Karpas-422 (cell line): ENCODE results near the gene NPPB. TPM values are rescaled to one million over a fixed set of nuclear protein-coding genes. Genes with fewer than 3 reads are reported as not detected.

Experiments used
- DNase-seq: peaks from one replicate; pipeline ENCODE4 v3.0.0-alpha.2; 2015
- H2AFZ ChIP-seq: fragments of 200-600 bp; sonication (generic); 2 replicates; pipeline ENCODE4 v1.6.1; 2014; ENCODE audit warnings: antibody characterized with exemption, low read length, mixed read lengths
- H3K27ac ChIP-seq: fragments of 200-600 bp; sonication (generic); 2 replicates; pipeline ENCODE4 v1.5.1; 2014; ENCODE audit warnings: mild to moderate bottlenecking, low read length, moderate library complexity
- H3K27me3 ChIP-seq: fragments of 200-600 bp; sonication (generic); 2 replicates; pipeline ENCODE4 v1.6.1; 2014; ENCODE audit warnings: low read length, mixed read lengths
- H3K36me3 ChIP-seq: fragments of 200-600 bp; sonication (generic); 2 replicates; pipeline ENCODE4 v1.6.1; 2014; ENCODE audit warnings: low read length, mixed read lengths; ENCODE audit not compliant: insufficient read depth
- H3K4me1 ChIP-seq: fragments of 200-600 bp; sonication (generic); 2 replicates; pipeline ENCODE4 v1.6.1; 2014; ENCODE audit warnings: mild to moderate bottlenecking, low read length, mixed read lengths
- H3K4me2 ChIP-seq: fragments of 200-600 bp; sonication (generic); 2 replicates; pipeline ENCODE4 v1.6.1; 2014; ENCODE audit warnings: low read length, low read depth, mild to moderate bottlenecking; ENCODE audit not compliant: poor library complexity, severe bottlenecking
- H3K4me3 ChIP-seq: fragments of 200-600 bp; sonication (generic); 2 replicates; pipeline ENCODE4 v1.5.1; 2014; ENCODE audit warnings: mild to moderate bottlenecking, antibody characterized with exemption, low read length, mixed read lengths
- H3K79me2 ChIP-seq: fragments of 200-600 bp; sonication (generic); 2 replicates; pipeline ENCODE4 v1.6.1; 2014; ENCODE audit warnings: mild to moderate bottlenecking, low read length, mixed read lengths
- H3K9ac ChIP-seq: fragments of 200-600 bp; sonication (generic); 2 replicates; pipeline ENCODE4 v1.6.0; 2014; ENCODE audit warnings: low read length
- H3K9me2 ChIP-seq: fragments of 200-600 bp; sonication (generic), shearing (Covaris generic); replicated peaks from 2 replicates; pipeline ENCODE4 v1.6.0; 2014; ENCODE audit warnings: mild to moderate bottlenecking, low read length, moderate library complexity; ENCODE audit not compliant: insufficient read depth
- H3K9me3 ChIP-seq: fragments of 300-700, 200-600 bp; sonication (generic); 2 replicates; pipeline ENCODE4 v1.6.1; 2014; ENCODE audit warnings: low read length, mixed read lengths
- H4K20me1 ChIP-seq: fragments of 200-600 bp; sonication (generic); 2 replicates; pipeline ENCODE4 v1.6.1; 2014; ENCODE audit warnings: mild to moderate bottlenecking, antibody characterized with exemption, low read length, low read depth; ENCODE audit not compliant: insufficient read depth
- total RNA-seq: library from RNA; depleted of rRNA; stranded (reverse); fragments of >200 nt; shearing (Covaris generic); gene quantifications from 2 replicates; pipeline ENCODE4 v1.2.3, GENCODE V29; 2014; ENCODE audit warnings: low replicate concordance

The NPPB gene
- total RNA-seq, 1 experiment from 2014 or later: not detected

GRCh38 chr1:11845641-11846335 lies 13.0 kb downstream of the NPPB start:
- Histone ChIP-seq H3K9ac (no peak overlapping the region), H3K27ac (no peak overlapping the region), H3K9me3 (no peaks in the 10 kb centered on the region), H3K27me3 (no peaks in the 10 kb centered on the region), H4K20me1 (peaks cover 54% of the 10 kb centered on the region), H3K79me2 (no peaks in the 10 kb centered on the region), H3K9me2 (no peaks in the 10 kb centered on the region), H2AFZ (no peak overlapping the region), H3K4me3 (no peak overlapping the region), H3K36me3 (peaks cover 31% of the 10 kb centered on the region), H3K4me2 (no peak overlapping the region), H3K4me1 (peaks cover 30% of the 10 kb centered on the region)
- DNase-seq: peak; percentile 69

- H3K9me2 ChIP-seq: no peaks in the 10 kb centered on the region
- peak overlapping the region; percentile 63 for H3K4me2 ChIP-seq
- H3K79me2 ChIP-seq: no peaks in the 10 kb centered on the region
- no peak overlapping the region for H2AFZ ChIP-seq
- peak overlapping the region; percentile 77 for H3K27ac ChIP-seq
- peaks cover 44% of the 10 kb centered on the region for H3K36me3 ChIP-seq
- peak overlapping the region; percentile 41 for H3K9ac ChIP-seq
- peak overlapping the region; percentile 23; the same call in 1 of the 2 replicates for H3K4me3 ChIP-seq
- H3K27me3 ChIP-seq: no peaks in the 10 kb centered on the region
- peaks cover 36% of the 10 kb centered on the region for H3K4me1 ChIP-seq
- peak; percentile 95 for DNase-seq
- H3K9me3 ChIP-seq: no peaks in the 10 kb centered on the region
- H4K20me1 ChIP-seq: peaks cover 39% of the 10 kb centered on the region
These were observed 16.3 kb downstream of the NPPB start for GRCh38 chr1:11842154-11843041.

GRCh38 chr1:11841245-11842153 lies 17.2 kb downstream of the NPPB start:
- H3K9me3 ChIP-seq: no peaks in the 10 kb centered on the region
- no peaks in the 10 kb centered on the region for H3K79me2 ChIP-seq
- peak overlapping the region; percentile 35 for H3K9ac ChIP-seq
- peak overlapping the region; percentile 63 for H3K4me2 ChIP-seq
- H2AFZ ChIP-seq: no peak overlapping the region
- H3K4me1 ChIP-seq: peaks cover 36% of the 10 kb centered on the region
- H3K9me2 ChIP-seq: no peaks in the 10 kb centered on the region
- H3K27ac ChIP-seq: peak overlapping the region; percentile 77
- H3K36me3 ChIP-seq: peaks cover 44% of the 10 kb centered on the region; the same call in 1 of the 2 replicates
- H3K27me3 ChIP-seq: no peaks in the 10 kb centered on the region
- DNase-seq: peak; percentile 61
- peaks cover 33% of the 10 kb centered on the region for H4K20me1 ChIP-seq
- peak overlapping the region; percentile 23; the same call in 1 of the 2 replicates for H3K4me3 ChIP-seq

- Histone ChIP-seq H3K9me2 (no peaks in the 10 kb centered on the region), H4K20me1 (peaks cover 26% of the 10 kb centered on the region), H3K4me2 (no peak overlapping the region), H3K27me3 (no peaks in the 10 kb centered on the region), H3K79me2 (no peaks in the 10 kb centered on the region), H2AFZ (no peak overlapping the region), H3K27ac (peak overlapping the region; percentile 77; the same call in 1 of the 2 replicates), H3K4me1 (peaks cover 28% of the 10 kb centered on the region), H3K4me3 (no peak overlapping the region), H3K9ac (no peak overlapping the region; the same call in 1 of the 2 replicates), H3K36me3 (peaks cover 38% of the 10 kb centered on the region; the same call in 1 of the 2 replicates), H3K9me3 (no peaks in the 10 kb centered on the region)
- DNase-seq: no peak
These were observed 18.7 kb downstream of the NPPB start for GRCh38 chr1:11839727-11840705.

- no peak overlapping the region for H2AFZ ChIP-seq
- peak; percentile 85 for DNase-seq
- no peak overlapping the region for H3K9ac ChIP-seq
- H3K4me2 ChIP-seq: no peak overlapping the region
- H3K9me2 ChIP-seq: no peaks in the 10 kb centered on the region
- no peaks in the 10 kb centered on the region for H3K9me3 ChIP-seq
- peaks cover 23% of the 10 kb centered on the region; the same call in 1 of the 2 replicates for H4K20me1 ChIP-seq
- H3K27me3 ChIP-seq: no peaks in the 10 kb centered on the region
- H3K27ac ChIP-seq: no peak overlapping the region
- no peaks in the 10 kb centered on the region for H3K79me2 ChIP-seq
- H3K4me1 ChIP-seq: peaks cover 28% of the 10 kb centered on the region
- peaks cover 25% of the 10 kb centered on the region; the same call in 1 of the 2 replicates for H3K36me3 ChIP-seq
- H3K4me3 ChIP-seq: no peak overlapping the region
These were observed 20.1 kb downstream of the NPPB start for GRCh38 chr1:11838349-11839272.

GRCh38 chr1:11837767-11838348 lies 20.9 kb downstream of the NPPB start:
- no peaks in the 10 kb centered on the region for H3K9me3 ChIP-seq
- no peak overlapping the region for H3K4me3 ChIP-seq
- no peak overlapping the region for H2AFZ ChIP-seq
- H3K4me2 ChIP-seq: no peak overlapping the region
- H3K4me1 ChIP-seq: peaks cover 26% of the 10 kb centered on the region
- no peaks in the 10 kb centered on the region for H3K9me2 ChIP-seq
- H3K27me3 ChIP-seq: no peaks in the 10 kb centered on the region
- peaks cover 23% of the 10 kb centered on the region; the same call in 1 of the 2 replicates for H4K20me1 ChIP-seq
- no peaks in the 10 kb centered on the region for H3K79me2 ChIP-seq
- H3K27ac ChIP-seq: no peak overlapping the region
- H3K9ac ChIP-seq: no peak overlapping the region
- H3K36me3 ChIP-seq: peaks cover 23% of the 10 kb centered on the region; the same call in 1 of the 2 replicates
- DNase-seq: no peak
